Stimulated activated memory B cell treated with anti-CD40 and anti-IgM and Interleukin-4, amounts not matched to agents 10 μg/mL and 1 μg/mL and 100 μg/mL, for 72 hours (primary cell): Measurements from ENCODE around the gene ZNF772.
A peak's percentile ranks its signal among the peaks of the same experiment; 100 is the strongest.
"Not testable (repeated sequence)": the region's sequence is repeated elsewhere in the genome, so short reads cannot be mapped to it uniquely, and the experiment has no call there.

Source experiments
- ATAC-seq: fragments of 150-1000 bp; cut with Tn5 transposase; 2 replicates; pipeline ENCODE4 v1.10.0; 2021
- H3K27ac Mint-ChIP-seq: one replicate; pipeline ENCODE4 v1.8.0; 2022; ENCODE audit warnings: mild to moderate bottlenecking, mixed read lengths
- H3K27me3 Mint-ChIP-seq: one replicate; pipeline ENCODE4 v1.8.0; 2022; ENCODE audit warnings: mixed read lengths
- H3K36me3 Mint-ChIP-seq: one replicate; pipeline ENCODE4 v1.8.0; 2022; ENCODE audit warnings: mixed read lengths
- H3K4me1 Mint-ChIP-seq: one replicate; pipeline ENCODE4 v1.8.0; 2022; ENCODE audit warnings: mixed read lengths
- H3K4me3 Mint-ChIP-seq: one replicate; pipeline ENCODE4 v1.8.0; 2022; ENCODE audit warnings: mild to moderate bottlenecking, moderate library complexity, mixed read lengths
- H3K9me3 Mint-ChIP-seq: one replicate; pipeline ENCODE4 v1.8.0; 2022; ENCODE audit warnings: mixed read lengths

Gene ZNF772

GRCh38 chr19:57477191-57478008, at the start of gene ZNF772:
TSS of gene ZNF772 (minus strand) at chr19:57477566. CDS start at chr19:57477309, 257 bp downstream.
- Mint-ChIP-seq H3K4me1 (peaks cover 24% of the 10 kb centered on the region), H3K27me3 (no peaks in the 10 kb centered on the region), H3K9me3 (peaks cover 31% of the 10 kb centered on the region), H3K27ac (peak within 1 kb of the TSS; percentile 94), H3K36me3 (peaks cover 62% of the 10 kb centered on the region), H3K4me3 (peak within 1 kb of the TSS; percentile 89)
- ATAC-seq = peak; percentile 100

GRCh38 chr19:57518021-57518420, 40.7 kb upstream of the ZNF772 start:
- H3K4me3 Mint-ChIP-seq, ATAC-seq, H3K4me1 Mint-ChIP-seq, H3K27ac Mint-ChIP-seq, H3K27me3 Mint-ChIP-seq: not testable (repeated sequence)
- Mint-ChIP-seq H3K9me3 (peaks cover 17% of the 10 kb centered on the region), H3K36me3 (peaks cover 69% of the 10 kb centered on the region)

GRCh38 chr19:57515255-57515654, 37.9 kb upstream of the ZNF772 start:
- Mint-ChIP-seq H3K27ac (no peak overlapping the region), H3K9me3 (peaks cover 27% of the 10 kb centered on the region), H3K4me3 (no peak overlapping the region), H3K4me1 (no peaks in the 10 kb centered on the region), H3K27me3 (no peaks in the 10 kb centered on the region), H3K36me3 (peaks cover 79% of the 10 kb centered on the region)
- no peak for ATAC-seq

- Mint-ChIP-seq H3K27ac (no peak overlapping the region), H3K4me3 (no peak overlapping the region), H3K36me3 (peaks cover 88% of the 10 kb centered on the region), H3K27me3 (no peaks in the 10 kb centered on the region), H3K4me1 (no peaks in the 10 kb centered on the region), H3K9me3 (peaks cover 31% of the 10 kb centered on the region)
- ATAC-seq = no peak
Observed at GRCh38 chr19:57512845-57513244, 35.5 kb upstream of the ZNF772 start.

GRCh38 chr19:57511484-57511883, 34.1 kb upstream of the ZNF772 start:
- no peak for ATAC-seq

GRCh38 chr19:57506163-57506562, 28.8 kb upstream of the ZNF772 start:
- peaks cover 23% of the 10 kb centered on the region for H3K4me1 Mint-ChIP-seq
- peaks cover 27% of the 10 kb centered on the region for H3K9me3 Mint-ChIP-seq
- H3K27ac Mint-ChIP-seq = no peak overlapping the region

More at GRCh38 chr19:57511484-57511883, 34.1 kb upstream of the ZNF772 start:
- Mint-ChIP-seq H3K27ac (no peak overlapping the region), H3K4me3 (no peak overlapping the region), H3K4me1 (no peaks in the 10 kb centered on the region), H3K36me3 (peaks cover 88% of the 10 kb centered on the region), H3K9me3 (peaks cover 31% of the 10 kb centered on the region), H3K27me3 (no peaks in the 10 kb centered on the region)

GRCh38 chr19:57500400-57500799, 23.0 kb upstream of the ZNF772 start:
- H3K27ac Mint-ChIP-seq = peak overlapping the region; percentile 26
- ATAC-seq, H3K27me3 Mint-ChIP-seq: not testable (repeated sequence)
- peaks cover 55% of the 10 kb centered on the region for H3K36me3 Mint-ChIP-seq
- peaks cover 25% of the 10 kb centered on the region for H3K9me3 Mint-ChIP-seq
- H3K4me3 Mint-ChIP-seq = peak overlapping the region; percentile 51
- H3K4me1 Mint-ChIP-seq = peaks cover 41% of the 10 kb centered on the region

More at GRCh38 chr19:57506163-57506562, 28.8 kb upstream of the ZNF772 start:
- Mint-ChIP-seq H3K4me3 (no peak overlapping the region), H3K27me3 (no peaks in the 10 kb centered on the region), H3K36me3 (peaks cover 91% of the 10 kb centered on the region)
- no peak for ATAC-seq

GRCh38 chr19:57499680-57500395, 22.5 kb upstream of the ZNF772 start, which contains the start of gene ZNF773:
TSS of gene ZNF773 (plus strand) at chr19:57499938. CDS start at chr19:57500081, 143 bp downstream.
- peak; percentile 100 for ATAC-seq
- Mint-ChIP-seq H3K4me3 (peak within 1 kb of the TSS; percentile 51), H3K27ac (peak within 1 kb of the TSS; percentile 26), H3K4me1 (peaks cover 41% of the 10 kb centered on the region), H3K36me3 (peaks cover 54% of the 10 kb centered on the region), H3K9me3 (peaks cover 25% of the 10 kb centered on the region)
- H3K27me3 Mint-ChIP-seq = not testable (repeated sequence)

- peaks cover 54% of the 10 kb centered on the region for H3K36me3 Mint-ChIP-seq
- ATAC-seq, H3K27me3 Mint-ChIP-seq: not testable (repeated sequence)
- peak overlapping the region; percentile 51 for H3K4me3 Mint-ChIP-seq
- H3K4me1 Mint-ChIP-seq = peaks cover 40% of the 10 kb centered on the region
- H3K9me3 Mint-ChIP-seq = peaks cover 26% of the 10 kb centered on the region
- peak overlapping the region; percentile 26 for H3K27ac Mint-ChIP-seq
Observed at GRCh38 chr19:57499332-57499679, 21.9 kb upstream of the ZNF772 start.

- H3K4me1 Mint-ChIP-seq = peaks cover 17% of the 10 kb centered on the region
- peak overlapping the region; percentile 57 for H3K27ac Mint-ChIP-seq
- H3K36me3 Mint-ChIP-seq = peaks cover 41% of the 10 kb centered on the region
- peaks cover 25% of the 10 kb centered on the region for H3K9me3 Mint-ChIP-seq
- peak overlapping the region; percentile 60 for H3K4me3 Mint-ChIP-seq
- not testable (repeated sequence) for H3K27me3 Mint-ChIP-seq, ATAC-seq
Observed at GRCh38 chr19:57488299-57488644, 10.9 kb upstream of the ZNF772 start.

GRCh38 chr19:57487477-57488298, 10.3 kb upstream of the ZNF772 start, which contains the start of gene ZNF419:
TSS of gene ZNF419 (plus strand) at chr19:57487750. CDS start at chr19:57487951, 201 bp downstream.
- H3K27me3 Mint-ChIP-seq = not testable (repeated sequence)
- H3K4me3 Mint-ChIP-seq = peak within 1 kb of the TSS; percentile 73
- ATAC-seq = peak; percentile 99
- peak within 1 kb of the TSS; percentile 57 for H3K27ac Mint-ChIP-seq
- peaks cover 35% of the 10 kb centered on the region for H3K36me3 Mint-ChIP-seq
- peaks cover 22% of the 10 kb centered on the region for H3K9me3 Mint-ChIP-seq
- peaks cover 17% of the 10 kb centered on the region for H3K4me1 Mint-ChIP-seq

GRCh38 chr19:57473646-57474045, 3.7 kb downstream of the ZNF772 start:
- Mint-ChIP-seq H3K4me3 (no peak overlapping the region), H3K4me1 (peaks cover 24% of the 10 kb centered on the region), H3K27ac (no peak overlapping the region), H3K9me3 (peaks cover 37% of the 10 kb centered on the region), H3K36me3 (peaks cover 91% of the 10 kb centered on the region), H3K27me3 (no peaks in the 10 kb centered on the region)
- ATAC-seq = no peak

GRCh38 chr19:57466489-57466888, 10.9 kb downstream of the ZNF772 start:
- Mint-ChIP-seq H3K36me3 (peaks cover 74% of the 10 kb centered on the region), H3K27me3 (no peaks in the 10 kb centered on the region), H3K27ac (no peak overlapping the region), H3K4me1 (no peaks in the 10 kb centered on the region), H3K9me3 (peaks cover 33% of the 10 kb centered on the region), H3K4me3 (no peak overlapping the region)
- ATAC-seq = no peak

- no peak for ATAC-seq
- no peaks in the 10 kb centered on the region for H3K27me3 Mint-ChIP-seq
- H3K9me3 Mint-ChIP-seq = peaks cover 30% of the 10 kb centered on the region
- peaks cover 74% of the 10 kb centered on the region for H3K36me3 Mint-ChIP-seq
- no peak overlapping the region for H3K27ac Mint-ChIP-seq
- no peak overlapping the region for H3K4me3 Mint-ChIP-seq
- H3K4me1 Mint-ChIP-seq = no peaks in the 10 kb centered on the region
Observed at GRCh38 chr19:57465680-57466381, 11.5 kb downstream of the ZNF772 start.
